ENCODE measurements around the gene SYT12. TPM values are rescaled to one million over a fixed set of nuclear protein-coding genes. Genes with fewer than 3 reads are reported as not detected.
A peak's percentile ranks its signal among the peaks of the same experiment; 100 is the strongest.

Gene SYT12
- total RNA-seq, 2 donors from 2014 or later = 0.78 TPM; not detected in 1

- no peak for DNase-seq
- no peak for ATAC-seq
- TF ChIP-seq CTCF (IDR thresholded peaks at IDR 0.05) (no peak), POLR2A (IDR thresholded peaks at IDR 0.05) (no peak)
- WGBS, 2 donors = 35 to 50% methylated on average over 4 to 5 of the region's 5 CpGs
- no peak overlapping the region for H3K4me3 ChIP-seq
- no peaks in the 10 kb centered on the region for H3K27me3 ChIP-seq
- peaks cover 47% of the 10 kb centered on the region for H3K4me1 ChIP-seq
- H3K27ac ChIP-seq = no peak overlapping the region
- no peaks in the 10 kb centered on the region for H3K9me3 ChIP-seq
- H3K36me3 ChIP-seq (replicated peaks in 1 of 2; ENCODE audit: insufficient read depth in 1 of 2, low read depth in 2 of 2) = no peaks in the 10 kb centered on the region
- intact Hi-C loops (cut with DNase I) = no loop called here
Measured at GRCh38 chr11:67052891-67053290, 30.0 kb downstream of the SYT12 start.

GRCh38 chr11:67053896-67054329, 31.0 kb downstream of the SYT12 start:
- H3K4me3 ChIP-seq = no peak overlapping the region
- TF ChIP-seq CTCF (IDR thresholded peaks at IDR 0.05) (peak; percentile 69 to 87 (median 76)), POLR2A (IDR thresholded peaks at IDR 0.05) (no peak)
- WGBS, 2 donors = 19 to 21% methylated on average over 7 of the region's 7 CpGs
- H3K27me3 ChIP-seq = no peaks in the 10 kb centered on the region
- H3K36me3 ChIP-seq (replicated peaks in 1 of 2; ENCODE audit: insufficient read depth in 1 of 2, low read depth in 2 of 2) = no peaks in the 10 kb centered on the region
- H3K9me3 ChIP-seq = no peaks in the 10 kb centered on the region
- peaks cover 47% of the 10 kb centered on the region for H3K4me1 ChIP-seq
- peak overlapping the region; percentile 68 to 94 (median 84) for H3K27ac ChIP-seq
- DNase-seq (peak; percentile 68 to 77 (median 68)), ATAC-seq (peak; percentile 32)
- intact Hi-C loops (cut with DNase I) = no loop called here

DNA sequence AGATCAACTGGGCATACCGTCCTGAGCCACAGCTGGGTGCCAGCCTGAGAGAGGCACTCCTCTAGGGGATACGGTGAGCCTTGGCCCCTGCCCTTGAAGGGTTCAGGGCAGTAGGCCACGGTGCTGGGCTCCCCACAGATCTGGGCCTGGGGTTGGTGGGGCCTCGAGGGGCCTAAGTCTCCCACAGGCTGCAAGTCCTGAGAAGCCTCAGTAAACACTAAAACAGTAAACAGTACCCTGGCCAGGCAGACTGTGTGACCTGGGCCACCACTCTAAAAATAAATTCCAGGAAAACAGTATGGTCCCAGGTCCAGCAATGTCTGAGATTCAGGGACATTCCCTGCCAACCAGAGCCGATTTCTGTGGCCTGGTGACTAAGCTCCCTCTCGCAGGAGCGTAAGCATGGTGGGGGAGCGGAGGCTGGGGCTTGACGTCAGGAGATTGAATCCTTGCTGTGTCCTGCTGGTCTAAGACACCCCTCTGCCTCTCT, 31.5 kb downstream of the SYT12 start:
- ATAC-seq (peak; percentile 23), DNase-seq (peak; percentile 54 to 80 (median 58))
- no peaks in the 10 kb centered on the region for H3K9me3 ChIP-seq
- peak overlapping the region; percentile 68 to 94 (median 84) for H3K27ac ChIP-seq
- no peaks in the 10 kb centered on the region for H3K27me3 ChIP-seq
- 30 to 43% methylated on average over 5 to 9 of the region's 9 CpGs for WGBS, 2 donors
- H3K36me3 ChIP-seq (replicated peaks in 1 of 2; ENCODE audit: insufficient read depth in 1 of 2, low read depth in 2 of 2) = no peaks in the 10 kb centered on the region
- no peak overlapping the region for H3K4me3 ChIP-seq
- intact Hi-C loops (cut with DNase I) = no loop called here
- TF ChIP-seq CTCF (IDR thresholded peaks at IDR 0.05) (no peak), POLR2A (IDR thresholded peaks at IDR 0.05) (no peak)
- peaks cover 47% of the 10 kb centered on the region for H3K4me1 ChIP-seq

GRCh38 chr11:67054836-67055523, 32.0 kb downstream of the SYT12 start:
- DNase-seq = peak; percentile 89 to 95 (median 92)
- H3K27ac ChIP-seq = peak overlapping the region; percentile 68 to 94 (median 84)
- intact Hi-C loops (cut with DNase I) = no loop called here
- no peak for TF ChIP-seq CTCF (IDR thresholded peaks at IDR 0.05)
- peak in 2 of 3 donors; percentile 39 to 52 for TF ChIP-seq POLR2A (IDR thresholded peaks at IDR 0.05)
- ATAC-seq = peak; percentile 86
- H3K9me3 ChIP-seq = no peaks in the 10 kb centered on the region
- no peaks in the 10 kb centered on the region for H3K36me3 ChIP-seq (replicated peaks in 1 of 2; ENCODE audit: insufficient read depth in 1 of 2, low read depth in 2 of 2)
- no peaks in the 10 kb centered on the region for H3K27me3 ChIP-seq
- no peak overlapping the region for H3K4me3 ChIP-seq
- peaks cover 47% of the 10 kb centered on the region for H3K4me1 ChIP-seq
- 36 to 44% methylated on average over 6 to 10 of the region's 10 CpGs for WGBS, 2 donors

Measured in body of pancreas (tissue), 4 donors.